GM12878 (cell line): Measurements from ENCODE around the gene UNKL. TPM values are rescaled to one million over a fixed set of nuclear protein-coding genes. Genes with fewer than 3 reads are reported as not detected.

Source experiments
- ATAC-seq: fragments of 200-7000 bp; cut with Tn5 transposase; 3 replicates; pipeline ENCODE4 v1.9.1; 2020; ENCODE audit warnings: mild to moderate bottlenecking, moderate library complexity
- BruUV-seq: library from RNA; stranded (reverse); fragments of 400-500 nt; replicated peaks from 2 replicates; lab custom pipeline; 2021; lab: Mats Ljungman, UMichigan
- CTCF ChIA-PET: fragments of 300-600 bp; sonication (Branson Sonifier 250); formaldehyde crosslinking; extraction: SDS; loops from one replicate; lab custom pipeline; 2021; ENCODE audit warnings: inconsistent platforms; lab: Yijun Ruan, JAX
- POLR2A ChIA-PET: fragments of 350-600 bp; formaldehyde crosslinking; extraction: SDS; loops from one replicate; lab custom pipeline; 2021; ENCODE audit warnings: inconsistent platforms; lab: Charles Lee
- RAD21 ChIA-PET: fragments of 300-600 bp; sonication (Branson Sonifier 250); formaldehyde crosslinking; loops from one replicate; lab custom pipeline; 2023; ENCODE audit warnings: antibody characterized with exemption; ENCODE audit not compliant: unreplicated experiment; lab: Charles Lee
- SMC1A ChIA-PET: fragments of 300-600 bp; sonication (Branson Sonifier 250); formaldehyde crosslinking; loops from one replicate; lab custom pipeline; 2023; ENCODE audit not compliant: unreplicated experiment, uncharacterized antibody; lab: Charles Lee
- DNase-seq: peaks from one replicate; pipeline ENCODE4 v3.0.0-alpha.2; 2011; ENCODE audit warnings: low read depth, low spot score
- FAIRE-seq: peaks from 3 replicates; lab custom pipeline; 2011; peaks lifted over from hg19 to GRCh38; lab: Jason Lieb, UNC
- H2AFZ ChIP-seq: 2 replicates; pipeline ENCODE4 v1.6.0; 2011; ENCODE audit warnings: low read depth, low read length, control low read depth; ENCODE audit not compliant: control insufficient read depth
- H3K27ac ChIP-seq: 2 replicates; pipeline ENCODE4 v1.5.1; 2011; ENCODE audit warnings: control low read depth; ENCODE audit not compliant: control insufficient read depth, insufficient read depth
- H3K27me3 ChIP-seq, 2 experiments: replicated peaks in 1 of 2; 2 replicates each; pipeline versions ENCODE4 v1.6.0 to v1.6.1; 2011; ENCODE audit warnings: low read length in 1 of 2; ENCODE audit not compliant: control insufficient read depth in 2 of 2, insufficient read depth in 2 of 2
- H3K36me3 ChIP-seq, 2 experiments: 2 replicates each; pipeline ENCODE4 v1.5.1; 2011; ENCODE audit warnings: low read length in 1 of 2; ENCODE audit not compliant: control insufficient read depth in 2 of 2, insufficient read depth in 2 of 2
- H3K4me1 ChIP-seq: 2 replicates; pipeline ENCODE4 v1.6.1; 2011; ENCODE audit warnings: mild to moderate bottlenecking, low read length, moderate library complexity, mixed read lengths; ENCODE audit not compliant: control insufficient read depth, insufficient read depth
- H3K4me2 ChIP-seq: 2 replicates; pipeline ENCODE4 v1.6.0; 2011; ENCODE audit warnings: control low read depth; ENCODE audit not compliant: control insufficient read depth, insufficient read depth
- H3K4me3 ChIP-seq: fragments of 200-600 bp; sonication (generic); 2 replicates; pipeline ENCODE4 v1.5.1; 2016
- H3K79me2 ChIP-seq: 2 replicates; pipeline ENCODE4 v1.6.0; 2011; ENCODE audit warnings: low read length; ENCODE audit not compliant: control insufficient read depth, insufficient read depth
- H3K9ac ChIP-seq: 2 replicates; pipeline ENCODE4 v1.8.0; 2011; ENCODE audit warnings: low read length, control low read depth, mixed read lengths; ENCODE audit not compliant: control insufficient read depth, insufficient read depth
- H3K9me3 ChIP-seq: replicated peaks from 3 replicates; pipeline ENCODE4 v1.5.1; 2011; ENCODE audit warnings: mild to moderate bottlenecking, low read length; ENCODE audit not compliant: control insufficient read depth, insufficient read depth
- H4K20me1 ChIP-seq: 2 replicates; pipeline ENCODE4 v1.6.0; 2011; ENCODE audit not compliant: control insufficient read depth, insufficient read depth
- CBX5 ChIP-seq: sonication (generic); IDR thresholded peaks from 2 replicates; pipeline ENCODE4 v1.6.1; 2016; ENCODE audit warnings: low read depth, moderate library complexity, mild to moderate bottlenecking, inconsistent platforms
- EZH2 ChIP-seq: IDR thresholded peaks from 2 replicates; pipeline ENCODE4 v1.6.1; 2012; ENCODE audit warnings: low read depth, mild to moderate bottlenecking, control low read depth, inconsistent platforms, low read length, borderline replicate concordance; ENCODE audit not compliant: control insufficient read depth
- KLF5 ChIP-seq: fragments of 450-650 bp; IDR thresholded peaks from 2 replicates; pipeline ENCODE4 v1.6.1; 2014; ENCODE audit warnings: mild to moderate bottlenecking; ENCODE audit not compliant: partially characterized antibody
- SMARCA5 ChIP-seq: fragments of 450-650 bp; IDR thresholded peaks from 2 replicates; pipeline ENCODE4 v1.6.1; 2017; ENCODE audit warnings: mild to moderate bottlenecking
- SREBF1 ChIP-seq: IDR thresholded peaks from 2 replicates; pipeline ENCODE4 v1.6.1; 2012; ENCODE audit warnings: mild to moderate bottlenecking, low read length
- ZNF622 ChIP-seq: fragments of 450-650 bp; IDR thresholded peaks from 2 replicates; pipeline ENCODE4 v1.6.1; 2017; ENCODE audit warnings: mild to moderate bottlenecking, inconsistent platforms
- WGBS: methylation state at CpG from one replicate; pipeline ENCODE4 v1.1.6; 2016; ENCODE audit warnings: low lambda C conversion rate; ENCODE audit not compliant: insufficient replicate concordance, insufficient coverage; ENCODE audit errors: missing lambda C conversion rate; 5-methylcytosine and 5-hydroxymethylcytosine counted together
- in situ Hi-C: fragments of 300-500 bp; cut with MboI; formaldehyde crosslinking; loops from 9 replicates; pipeline ENCODE4 v1.14.3; 2018; ENCODE audit warnings: mixed read lengths
- intact Hi-C: fragments of 100-400 bp; cut with micrococcal nuclease; formaldehyde crosslinking; loops from one replicate; pipeline ENCODE4 v1.14.2; 2022; ENCODE audit not compliant: unreplicated experiment
- polyA plus RNA-seq, 11 experiments: library from polyadenylated mRNA; depleted of rRNA in 4 of 11; unstranded in 6 of 11; stranded (reverse) in 5 of 11; fragments of >200 nt; fragmentation: Nextera tagmentation in 4 of 11; fragmentation: Illumina TruSeq in 1 of 11; extraction: Ambion mirVana in 4 of 11; extraction: Trizol in 1 of 11; gene quantifications; 1 replicate in 1 of 11; 2 replicates in 10 of 11; pipeline versions ENCODE4 v1.2.1 to v1.2.3, GENCODE V29; 2011 to 2016; ENCODE audit warnings: inconsistent platforms in 2 of 11, missing spikeins in 2 of 11, low read depth in 1 of 11
- total RNA-seq, 4 experiments: library from RNA; depleted of rRNA in 3 of 4; stranded (reverse); fragments of >200 nt in 3 of 4; fragmentation: Illumina TruSeq in 1 of 4; extraction: Trizol in 1 of 4; gene quantifications; 2 replicates each; pipeline versions ENCODE4 v1.2.1 to v1.2.3, GENCODE V29; 2013 to 2021

UNKL gene
- total and polyA plus RNA-seq, 10 of the 15 experiments (the other 5 are each of a cell fraction or from before 2014, with no cell fraction given) = 0.40 to 21.6 (median 9.1) TPM

GRCh38 chr16:1372292-1372950 is 42.1 kb downstream of the UNKL start:
- ChIA-PET CTCF (no interaction called here), SMC1A (no interaction called here), RAD21 (no interaction called here), POLR2A (no interaction called here)
- Histone ChIP-seq H2AFZ (no peak overlapping the region), H3K36me3 (peaks cover 0 to 4% of the 10 kb centered on the region in 2 experiments; a peak in 2 of 4 replicates), H3K27ac (no peak overlapping the region), H3K9me3 (no peaks in the 10 kb centered on the region), H3K4me1 (no peaks in the 10 kb centered on the region), H3K9ac (no peak overlapping the region), H3K79me2 (no peaks in the 10 kb centered on the region), H3K4me2 (no peak overlapping the region), H3K4me3 (no peak overlapping the region), H3K27me3 (no peaks in the 10 kb centered on the region), H4K20me1 (no peaks in the 10 kb centered on the region)
- intact Hi-C loops (no loop called here), in situ Hi-C loops (no loop called here)
- ATAC-seq (no peak), DNase-seq (no peak), FAIRE-seq (no peak)
- no peak for TF ChIP-seq KLF5
- TF ChIP-seq CBX5 = no peak
- no peak for TF ChIP-seq ZNF622
- TF ChIP-seq SMARCA5 = no peak
- TF ChIP-seq SREBF1 = no peak
- no peak for TF ChIP-seq EZH2
- BruUV-seq = no TSS peak
- WGBS = over 99% methylated on average over 10 of the region's 21 CpGs
